HepG2 (cell line): Measurements from ENCODE around the gene CLP1. TPM values are rescaled to one million over a fixed set of nuclear protein-coding genes. Genes with fewer than 3 reads are reported as not detected.
A peak's percentile ranks its signal among the peaks of the same experiment; 100 is the strongest.

Experiments
- CBX2 ChIP-seq, 2 experiments: fragments of 200-600 bp in 1 of 2; sonication (generic); formaldehyde crosslinking in 1 of 2; IDR thresholded peaks; 2 replicates each; pipeline versions ENCODE4 v1.7.0 to v1.8.1; 2018 to 2022; ENCODE audit warnings: low read depth in 2 of 2, low read length in 1 of 2, mild to moderate bottlenecking in 1 of 2, missing genetic modification reagents in 1 of 2
- DMTF1 ChIP-seq: sonication (generic); formaldehyde crosslinking; IDR thresholded peaks from 2 replicates; pipeline ENCODE4 v1.4.0; 2020; ENCODE audit warnings: mild to moderate bottlenecking, missing genetic modification reagents
- KDM1A ChIP-seq: IDR thresholded peaks from 2 replicates; pipeline ENCODE4 v1.6.1; 2016; ENCODE audit warnings: missing compliant biosample characterization
- KLF16 ChIP-seq, 2 experiments: sonication (generic) in 1 of 2; formaldehyde crosslinking in 1 of 2; IDR thresholded peaks; 2 replicates each; pipeline versions ENCODE4 v1.6.1 to v1.8.0; 2016 to 2023; ENCODE audit warnings: missing genetic modification reagents in 2 of 2, missing compliant biosample characterization in 1 of 2
- NCOR1 ChIP-seq: fragments of 200-600 bp; sonication (generic); IDR thresholded peaks from 2 replicates; pipeline ENCODE4 v1.7.0; 2017; ENCODE audit warnings: antibody characterized with exemption, low read length, borderline replicate concordance
- NFIC ChIP-seq: IDR thresholded peaks from 2 replicates; pipeline ENCODE4 v1.6.1; 2012; ENCODE audit warnings: mild to moderate bottlenecking, low read length, inconsistent platforms
- NKX3-1 ChIP-seq: sonication (generic); formaldehyde crosslinking; IDR thresholded peaks from 2 replicates; pipeline ENCODE4 v1.5.0; 2020; ENCODE audit warnings: missing genetic modification reagents
- PBX3 ChIP-seq: sonication (generic); formaldehyde crosslinking; IDR thresholded peaks from 2 replicates; pipeline ENCODE4 v1.8.1; 2023; ENCODE audit warnings: missing genetic modification reagents, inconsistent platforms, borderline replicate concordance
- RELA ChIP-seq: sonication (generic); formaldehyde crosslinking; IDR thresholded peaks from 2 replicates; pipeline ENCODE4 v1.4.0; 2020; ENCODE audit warnings: missing genetic modification reagents
- TAF15 ChIP-seq: fragments of 200-400 bp; formaldehyde crosslinking; IDR thresholded peaks from one replicate; pipeline ENCODE4 v1.6.1; 2018; ENCODE audit warnings: mild to moderate bottlenecking, low read depth, low read length; ENCODE audit not compliant: poor library complexity, severe bottlenecking
- ZIK1 ChIP-seq: sonication (generic); formaldehyde crosslinking; IDR thresholded peaks from 2 replicates; pipeline ENCODE4 v1.5.0; 2020; ENCODE audit warnings: mild to moderate bottlenecking, low read depth, missing genetic modification reagents, borderline replicate concordance
- ZNF10 ChIP-seq: sonication (generic); formaldehyde crosslinking; IDR thresholded peaks from 2 replicates; pipeline ENCODE4 v1.4.0; 2020; ENCODE audit warnings: mild to moderate bottlenecking, low read depth, missing genetic modification reagents, borderline replicate concordance
- ZSCAN20 ChIP-seq: sonication (generic); formaldehyde crosslinking; IDR thresholded peaks from 2 replicates; pipeline ENCODE4 v1.4.0; 2020; ENCODE audit warnings: missing genetic modification reagents, mild to moderate bottlenecking, borderline replicate concordance
- polyA plus RNA-seq, 8 experiments: library from polyadenylated mRNA; depleted of rRNA in 3 of 8; stranded (reverse) in 7 of 8; unstranded in 1 of 8; fragments of >200 nt; fragmentation: Illumina TruSeq in 4 of 8; extraction: Trizol in 4 of 8; gene quantifications; 2 replicates each; pipeline versions ENCODE4 v1.2.1 to v1.2.3, GENCODE V29; 2011 to 2016; ENCODE audit warnings: low read depth in 4 of 8, missing spikeins in 1 of 8, mixed read lengths in 1 of 8; ENCODE audit not compliant: insufficient read depth in 1 of 8
- total RNA-seq, 5 experiments: library from RNA; depleted of rRNA; stranded (reverse); fragments of >200 nt; fragmentation: Illumina TruSeq; extraction: Trizol; gene quantifications; 2 replicates each; pipeline ENCODE4 v1.2.3, GENCODE V29; 2016; ENCODE audit warnings: low read depth in 1 of 5
- TF ChIP-seq, protein P1 (sequence below): fragments of 450-650 bp; IDR thresholded peaks from 2 replicates; pipeline ENCODE4 v1.6.1; 2017
- TF ChIP-seq, protein P2 (sequence below): sonication (generic); formaldehyde crosslinking; IDR thresholded peaks from 2 replicates; pipeline ENCODE4 v1.8.0; 2022; ENCODE audit warnings: mild to moderate bottlenecking, missing genetic modification reagents
- TF ChIP-seq, protein P3 (sequence below): sonication (generic); formaldehyde crosslinking; IDR thresholded peaks from 2 replicates; pipeline ENCODE4 v1.4.0; 2020; ENCODE audit warnings: missing genetic modification reagents, borderline replicate concordance

The CLP1 gene
- total and polyA plus RNA-seq, 2 of the 13 experiments (the other 11 are each of a cell fraction or from before 2014, with no cell fraction given), result 14.6 to 24.8 TPM

DNA sequence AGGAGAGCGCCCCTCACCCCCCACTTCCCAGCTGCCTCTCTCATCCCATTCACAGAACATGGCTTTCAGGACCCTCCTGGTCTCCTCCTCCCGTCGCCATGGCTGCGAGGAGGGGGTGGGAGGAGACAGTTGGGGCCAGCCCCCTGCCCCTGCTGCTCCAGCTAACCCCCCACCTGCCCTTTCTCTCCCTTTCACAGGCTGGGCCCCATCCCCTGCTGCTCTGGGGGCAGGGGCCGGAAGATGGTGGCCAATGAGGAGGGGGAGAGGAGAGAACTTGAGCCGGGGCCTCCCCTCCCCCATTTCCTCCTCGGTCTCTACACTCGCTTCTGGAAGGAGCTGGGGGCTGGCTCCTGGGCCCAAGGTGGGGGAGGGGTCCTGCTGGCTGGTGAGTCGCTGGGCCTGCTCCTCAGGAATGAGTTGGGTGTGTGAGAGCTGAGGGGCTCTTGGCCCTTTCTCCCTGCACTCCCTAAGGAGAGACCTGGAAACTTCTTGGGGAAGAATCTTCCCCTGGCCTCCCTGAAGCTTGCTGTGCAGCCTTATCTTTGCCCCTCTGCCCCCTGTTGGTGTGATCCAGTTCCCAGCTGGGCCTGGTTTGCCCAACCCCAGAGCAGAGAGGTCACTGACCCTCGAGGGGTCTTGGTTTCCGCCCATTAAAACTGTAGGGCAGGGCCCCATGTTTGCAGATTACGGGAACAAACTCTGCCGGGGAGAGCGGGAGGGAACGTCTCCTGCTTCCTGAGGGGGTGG is 18.1 kb upstream of the CLP1 start (continued):
- peak in 1 of 2 experiments; percentile 63; a peak in 1 of 4 replicates for TF ChIP-seq KLF16 (CRISPR knock-in tag; IDR thresholded peaks at IDR 0.05)
- TF ChIP-seq ZNF10 (CRISPR knock-in tag), result no peak
- no peak for TF ChIP-seq ZIK1
- no peak for TF ChIP-seq TAF15
- no peak for TF ChIP-seq PBX3 (CRISPR knock-in tag)
- TF ChIP-seq, protein P1, sequence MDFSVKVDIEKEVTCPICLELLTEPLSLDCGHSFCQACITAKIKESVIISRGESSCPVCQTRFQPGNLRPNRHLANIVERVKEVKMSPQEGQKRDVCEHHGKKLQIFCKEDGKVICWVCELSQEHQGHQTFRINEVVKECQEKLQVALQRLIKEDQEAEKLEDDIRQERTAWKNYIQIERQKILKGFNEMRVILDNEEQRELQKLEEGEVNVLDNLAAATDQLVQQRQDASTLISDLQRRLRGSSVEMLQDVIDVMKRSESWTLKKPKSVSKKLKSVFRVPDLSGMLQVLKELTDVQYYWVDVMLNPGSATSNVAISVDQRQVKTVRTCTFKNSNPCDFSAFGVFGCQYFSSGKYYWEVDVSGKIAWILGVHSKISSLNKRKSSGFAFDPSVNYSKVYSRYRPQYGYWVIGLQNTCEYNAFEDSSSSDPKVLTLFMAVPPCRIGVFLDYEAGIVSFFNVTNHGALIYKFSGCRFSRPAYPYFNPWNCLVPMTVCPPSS, result no peak
- no peak for TF ChIP-seq ZSCAN20 (CRISPR knock-in tag)
- no peak for TF ChIP-seq KDM1A (CRISPR knock-in tag)
- no peak for TF ChIP-seq DMTF1 (CRISPR knock-in tag)
- no peak for TF ChIP-seq NKX3-1
- TF ChIP-seq, protein P2, sequence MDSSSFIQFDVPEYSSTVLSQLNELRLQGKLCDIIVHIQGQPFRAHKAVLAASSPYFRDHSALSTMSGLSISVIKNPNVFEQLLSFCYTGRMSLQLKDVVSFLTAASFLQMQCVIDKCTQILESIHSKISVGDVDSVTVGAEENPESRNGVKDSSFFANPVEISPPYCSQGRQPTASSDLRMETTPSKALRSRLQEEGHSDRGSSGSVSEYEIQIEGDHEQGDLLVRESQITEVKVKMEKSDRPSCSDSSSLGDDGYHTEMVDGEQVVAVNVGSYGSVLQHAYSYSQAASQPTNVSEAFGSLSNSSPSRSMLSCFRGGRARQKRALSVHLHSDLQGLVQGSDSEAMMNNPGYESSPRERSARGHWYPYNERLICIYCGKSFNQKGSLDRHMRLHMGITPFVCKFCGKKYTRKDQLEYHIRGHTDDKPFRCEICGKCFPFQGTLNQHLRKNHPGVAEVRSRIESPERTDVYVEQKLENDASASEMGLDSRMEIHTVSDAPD (CRISPR knock-in tag), result no peak
- no peak for TF ChIP-seq RELA
- TF ChIP-seq, protein P3, sequence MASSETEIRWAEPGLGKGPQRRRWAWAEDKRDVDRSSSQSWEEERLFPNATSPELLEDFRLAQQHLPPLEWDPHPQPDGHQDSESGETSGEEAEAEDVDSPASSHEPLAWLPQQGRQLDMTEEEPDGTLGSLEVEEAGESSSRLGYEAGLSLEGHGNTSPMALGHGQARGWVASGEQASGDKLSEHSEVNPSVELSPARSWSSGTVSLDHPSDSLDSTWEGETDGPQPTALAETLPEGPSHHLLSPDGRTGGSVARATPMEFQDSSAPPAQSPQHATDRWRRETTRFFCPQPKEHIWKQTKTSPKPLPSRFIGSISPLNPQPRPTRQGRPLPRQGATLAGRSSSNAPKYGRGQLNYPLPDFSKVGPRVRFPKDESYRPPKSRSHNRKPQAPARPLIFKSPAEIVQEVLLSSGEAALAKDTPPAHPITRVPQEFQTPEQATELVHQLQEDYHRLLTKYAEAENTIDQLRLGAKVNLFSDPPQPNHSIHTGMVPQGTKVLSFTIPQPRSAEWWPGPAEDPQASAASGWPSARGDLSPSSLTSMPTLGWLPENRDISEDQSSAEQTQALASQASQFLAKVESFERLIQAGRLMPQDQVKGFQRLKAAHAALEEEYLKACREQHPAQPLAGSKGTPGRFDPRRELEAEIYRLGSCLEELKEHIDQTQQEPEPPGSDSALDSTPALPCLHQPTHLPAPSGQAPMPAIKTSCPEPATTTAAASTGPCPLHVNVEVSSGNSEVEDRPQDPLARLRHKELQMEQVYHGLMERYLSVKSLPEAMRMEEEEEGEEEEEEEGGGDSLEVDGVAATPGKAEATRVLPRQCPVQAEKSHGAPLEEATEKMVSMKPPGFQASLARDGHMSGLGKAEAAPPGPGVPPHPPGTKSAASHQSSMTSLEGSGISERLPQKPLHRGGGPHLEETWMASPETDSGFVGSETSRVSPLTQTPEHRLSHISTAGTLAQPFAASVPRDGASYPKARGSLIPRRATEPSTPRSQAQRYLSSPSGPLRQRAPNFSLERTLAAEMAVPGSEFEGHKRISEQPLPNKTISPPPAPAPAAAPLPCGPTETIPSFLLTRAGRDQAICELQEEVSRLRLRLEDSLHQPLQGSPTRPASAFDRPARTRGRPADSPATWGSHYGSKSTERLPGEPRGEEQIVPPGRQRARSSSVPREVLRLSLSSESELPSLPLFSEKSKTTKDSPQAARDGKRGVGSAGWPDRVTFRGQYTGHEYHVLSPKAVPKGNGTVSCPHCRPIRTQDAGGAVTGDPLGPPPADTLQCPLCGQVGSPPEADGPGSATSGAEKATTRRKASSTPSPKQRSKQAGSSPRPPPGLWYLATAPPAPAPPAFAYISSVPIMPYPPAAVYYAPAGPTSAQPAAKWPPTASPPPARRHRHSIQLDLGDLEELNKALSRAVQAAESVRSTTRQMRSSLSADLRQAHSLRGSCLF (CRISPR knock-in tag), result no peak
- no peak for TF ChIP-seq NCOR1
- TF ChIP-seq NFIC, result no peak
- TF ChIP-seq CBX2 (IDR thresholded peaks at IDR 0.05; ENCODE audit: low read depth, low read length), result no peak
- no peak for TF ChIP-seq CBX2 (CRISPR knock-in tag; IDR thresholded peaks at IDR 0.05; ENCODE audit: low read depth)
